ENCODE results near the gene TVP23A.

Gene TVP23A

DNA sequence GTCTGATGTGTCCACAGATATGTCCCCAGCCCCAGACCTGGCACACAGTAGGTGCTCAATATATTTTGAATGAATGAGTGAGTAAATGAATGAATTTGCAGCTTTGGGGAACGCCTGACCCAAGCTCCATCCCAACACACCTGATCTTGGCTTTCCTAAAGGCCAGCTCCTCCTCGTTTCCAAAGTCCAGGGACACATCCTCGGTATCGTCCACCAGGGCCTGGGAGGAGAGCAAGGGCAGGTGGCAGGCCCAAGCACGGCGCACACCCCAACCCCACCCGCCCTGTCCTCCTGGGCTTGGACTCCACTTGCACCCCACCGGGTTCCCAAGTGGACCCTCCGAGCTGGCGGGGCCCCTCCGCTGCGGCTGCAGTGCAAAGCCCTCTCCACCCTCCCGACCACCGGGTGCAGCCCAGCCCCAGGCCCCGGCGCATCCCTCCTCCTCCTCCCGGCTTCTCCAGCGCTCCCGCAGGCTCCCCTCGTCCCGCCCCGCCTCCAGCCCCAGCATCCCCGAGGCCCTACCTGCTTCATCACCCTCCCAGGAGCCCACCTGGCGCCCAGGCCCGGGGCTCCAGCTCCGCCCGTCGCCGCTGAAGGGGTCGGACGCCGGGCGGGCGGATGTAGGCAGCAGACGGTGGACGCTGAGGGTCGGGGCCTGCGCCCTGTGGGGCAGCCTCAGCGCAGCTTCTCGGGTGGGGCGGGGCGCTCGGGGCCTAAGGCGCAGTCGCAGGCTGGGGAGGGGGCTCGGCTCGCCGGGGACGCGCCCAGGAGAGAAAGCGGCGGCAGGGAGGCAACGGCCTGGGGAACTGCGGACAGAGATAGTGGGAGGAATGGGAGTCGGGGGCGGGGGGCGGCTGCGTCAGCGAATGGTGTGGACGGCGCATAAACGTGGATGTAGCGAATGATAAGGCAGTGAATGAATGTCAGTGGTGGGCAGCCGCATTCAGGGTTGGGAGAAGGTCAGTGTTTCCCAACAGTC lies at the start of gene TVP23A:
Gene TVP23A (minus strand): TSS at position 832 of the 979 bp plus-strand sequence. CDS start 301 bp downstream, at position 531.
- no peak for DNase-seq

DNA sequence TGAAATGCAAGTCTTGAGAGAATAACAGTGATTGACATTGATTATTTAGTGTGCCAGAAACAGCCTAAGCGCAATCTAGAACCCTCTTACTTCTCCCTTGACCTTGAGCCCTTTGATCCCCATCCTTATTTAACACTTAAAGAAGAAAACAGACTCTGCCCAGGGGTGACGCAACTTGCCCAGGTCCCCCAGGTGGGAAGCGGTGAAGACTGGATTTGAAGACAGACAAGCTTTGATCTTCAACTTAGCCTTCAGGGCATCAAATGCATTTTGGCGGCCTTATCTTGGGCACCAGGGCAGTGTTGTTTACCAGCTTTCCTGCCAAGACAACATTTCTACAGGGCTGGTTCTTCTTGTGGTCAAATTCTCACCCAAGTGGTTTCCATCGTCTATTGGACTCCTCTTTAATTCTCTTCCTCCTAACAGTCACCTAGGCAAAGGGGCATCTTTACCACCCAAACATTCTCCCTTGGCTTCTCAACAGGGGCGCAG lies 49.6 kb upstream of the TVP23A start:
- DNase-seq: no peak

DNA sequence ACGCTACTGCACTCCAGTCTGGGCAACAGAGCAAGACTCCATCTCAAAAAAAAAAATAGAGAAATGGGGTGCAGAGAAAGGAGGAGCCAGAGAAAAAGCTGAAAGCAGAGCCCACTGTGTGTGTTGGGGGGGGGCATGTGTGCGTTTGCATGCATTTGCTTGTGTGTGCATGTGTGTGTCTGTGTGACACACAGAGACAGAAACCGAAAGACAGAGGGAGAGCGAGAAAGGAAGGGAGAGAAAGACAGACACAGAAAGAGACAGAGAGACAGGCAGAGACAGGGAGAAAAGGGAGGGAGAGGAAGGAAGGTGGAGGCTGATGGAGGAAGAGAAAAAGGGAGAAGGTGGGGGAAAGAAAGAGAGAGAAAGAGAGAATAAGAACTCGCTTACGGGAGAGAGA lies 48.6 kb upstream of the TVP23A start:
- DNase-seq: no peak

DNA sequence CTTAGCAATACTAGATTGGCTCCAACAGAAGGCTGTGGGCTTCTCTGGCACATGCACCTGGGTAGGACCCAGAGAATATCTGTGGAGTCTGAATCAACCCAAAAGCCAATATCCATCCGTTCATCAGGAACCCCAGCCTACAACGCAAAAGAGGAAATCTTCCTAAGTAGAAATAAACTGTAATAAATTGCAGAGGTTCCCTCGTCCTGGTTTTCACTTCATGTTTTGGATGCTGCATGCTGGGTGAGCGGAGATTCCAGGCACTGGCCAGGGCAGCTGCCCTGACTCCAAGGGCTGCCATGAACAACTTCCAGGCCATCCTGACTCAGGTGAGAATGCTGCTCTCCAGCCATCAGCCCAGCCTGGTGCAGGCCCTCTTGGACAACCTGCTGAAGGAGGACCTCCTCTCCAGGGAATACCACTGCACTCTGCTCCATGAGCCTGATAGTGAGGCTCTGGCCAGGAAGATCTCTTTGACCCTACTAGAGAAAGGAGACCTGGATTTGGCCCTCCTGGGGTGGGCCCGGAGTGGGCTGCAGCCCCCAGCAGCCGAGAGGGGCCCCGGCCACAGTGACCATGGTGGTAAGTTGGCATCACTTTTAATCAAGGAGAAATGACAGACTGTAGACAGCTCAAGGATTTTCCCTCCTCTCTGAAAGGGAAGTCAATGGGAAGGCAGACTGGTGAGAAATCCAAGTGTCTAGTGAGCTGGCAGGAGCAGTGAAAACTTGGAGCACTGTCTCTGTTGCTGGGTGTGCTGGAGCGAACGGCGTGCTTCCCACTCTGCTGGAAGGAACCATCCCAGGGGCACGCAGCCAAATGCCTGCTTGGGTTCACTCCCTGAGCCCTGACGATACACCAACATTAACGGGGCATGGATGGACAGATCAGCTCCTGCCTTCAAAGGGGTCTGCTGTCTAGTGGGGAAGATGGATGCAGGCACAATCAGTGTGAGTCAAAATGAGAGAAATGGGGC lies 47.7 kb upstream of the TVP23A start:
- DNase-seq: no peak

DNA sequence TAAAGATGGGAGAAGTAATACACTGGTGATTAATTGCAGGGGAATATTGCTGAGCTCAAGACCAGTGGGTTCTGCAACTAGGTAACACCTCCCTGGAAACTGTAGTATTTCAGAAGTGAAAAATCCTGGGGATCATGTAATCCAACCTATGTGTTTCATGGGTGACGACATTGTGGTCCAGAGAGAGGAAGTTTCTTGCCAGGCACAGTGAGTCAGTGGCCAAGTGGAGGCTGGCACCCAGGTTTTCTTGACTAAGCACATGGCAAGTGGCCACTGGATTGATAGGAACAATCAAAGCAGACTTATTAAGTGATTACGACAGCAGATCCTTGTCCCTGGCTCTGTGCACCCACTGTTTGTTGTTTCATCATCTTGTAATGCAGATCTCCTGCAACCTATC lies 43.8 kb upstream of the TVP23A start:
- no peak for DNase-seq

DNA sequence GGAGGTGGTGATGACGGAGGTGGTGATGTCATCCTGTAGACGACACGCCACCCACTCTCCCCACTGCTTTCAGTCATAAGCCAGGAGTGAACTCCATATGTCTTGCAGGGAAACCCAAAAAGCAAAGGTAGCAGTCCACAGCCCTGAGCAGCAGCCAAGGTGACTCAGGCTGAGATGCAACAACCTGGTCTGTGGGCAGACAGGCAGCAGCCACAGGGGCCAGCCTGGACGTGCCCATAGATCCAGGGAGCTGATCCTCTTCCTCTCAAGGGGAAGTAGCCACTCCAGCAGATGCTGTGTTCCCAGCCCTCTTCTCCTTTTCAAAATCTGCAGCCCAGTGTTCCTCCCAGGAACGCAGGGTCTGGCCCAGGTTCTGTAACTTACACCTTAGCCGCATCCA lies 41.1 kb upstream of the TVP23A start:
- no peak for DNase-seq

DNA sequence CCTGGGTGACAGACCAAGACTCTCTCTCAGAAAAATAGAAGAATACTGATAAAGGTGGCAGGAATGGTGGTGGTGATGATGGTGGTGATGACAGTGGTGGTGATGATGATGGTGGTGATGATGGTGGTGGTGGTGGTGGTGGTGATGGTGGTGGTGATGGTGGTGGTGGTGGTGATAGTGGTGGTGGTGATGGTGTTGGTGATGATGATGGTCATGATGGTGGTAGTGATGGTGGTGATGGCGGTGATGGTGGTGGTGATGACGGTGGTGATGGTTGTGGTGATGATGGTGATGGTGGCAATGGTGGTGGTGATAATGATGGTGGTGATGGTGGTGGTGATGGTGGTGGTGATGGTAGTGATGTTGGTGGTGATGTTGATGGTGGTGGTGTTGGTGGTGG lies 40.4 kb upstream of the TVP23A start:
- no peak for DNase-seq

DNA sequence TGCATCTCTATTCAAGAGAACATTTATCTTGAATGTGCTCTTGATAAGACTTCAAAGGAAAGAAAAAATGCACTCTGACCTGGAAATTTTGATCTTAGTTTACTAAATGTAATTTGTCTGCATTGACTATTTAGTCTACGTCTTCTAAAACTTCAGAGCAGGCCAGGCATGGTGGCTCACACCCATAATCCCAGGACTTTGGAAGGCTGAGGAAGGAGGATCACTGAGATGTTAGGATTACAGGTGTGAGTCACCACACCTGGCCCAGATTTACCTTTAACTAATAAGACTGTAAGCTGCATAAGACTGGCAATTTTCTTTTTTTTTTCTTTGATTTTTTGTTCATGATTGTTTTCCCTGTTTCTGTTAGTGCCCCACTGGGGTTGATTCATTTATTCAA lies 39.6 kb upstream of the TVP23A start:
- DNase-seq: no peak

DNA sequence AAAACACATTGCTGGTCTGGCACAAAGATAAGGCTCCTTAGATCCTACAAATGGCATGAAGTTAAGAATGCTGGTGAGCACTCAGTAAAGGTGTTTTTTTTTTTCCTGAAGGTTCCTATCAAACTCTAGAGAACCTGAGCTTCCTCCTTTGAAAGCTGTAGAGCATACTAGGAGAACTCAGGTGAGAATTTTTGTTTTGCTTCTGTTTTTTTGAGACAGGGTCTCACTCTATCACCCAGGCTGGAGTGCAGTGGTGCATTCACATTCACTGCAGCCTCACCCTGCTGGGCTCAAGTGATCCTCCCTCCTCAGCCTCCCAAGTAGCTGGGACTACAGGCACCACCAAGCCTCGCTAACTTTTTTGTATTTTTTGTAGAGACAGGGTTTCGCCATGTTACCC lies 37.4 kb upstream of the TVP23A start:
- DNase-seq: no peak

DNA sequence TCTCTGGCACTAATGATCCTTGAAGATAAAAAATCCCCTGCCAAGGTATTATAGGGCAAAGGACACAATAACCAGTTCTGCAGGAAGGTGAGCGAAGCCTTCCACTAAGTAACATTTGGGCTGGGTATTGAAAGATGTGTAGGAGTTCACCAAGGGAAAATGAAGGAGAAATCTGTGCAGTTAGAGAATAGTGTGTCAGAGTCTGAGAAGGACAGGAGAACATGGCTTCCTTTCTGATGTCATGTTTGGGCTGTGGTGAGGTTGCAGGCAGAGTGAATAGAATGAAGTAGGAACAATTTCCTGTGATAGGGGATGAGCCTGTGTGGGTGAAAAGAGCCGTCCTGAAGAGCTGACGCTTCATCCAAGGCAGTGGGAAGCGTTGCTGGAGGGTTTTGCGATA lies 34.4 kb upstream of the TVP23A start:
- no peak for DNase-seq

DNA sequence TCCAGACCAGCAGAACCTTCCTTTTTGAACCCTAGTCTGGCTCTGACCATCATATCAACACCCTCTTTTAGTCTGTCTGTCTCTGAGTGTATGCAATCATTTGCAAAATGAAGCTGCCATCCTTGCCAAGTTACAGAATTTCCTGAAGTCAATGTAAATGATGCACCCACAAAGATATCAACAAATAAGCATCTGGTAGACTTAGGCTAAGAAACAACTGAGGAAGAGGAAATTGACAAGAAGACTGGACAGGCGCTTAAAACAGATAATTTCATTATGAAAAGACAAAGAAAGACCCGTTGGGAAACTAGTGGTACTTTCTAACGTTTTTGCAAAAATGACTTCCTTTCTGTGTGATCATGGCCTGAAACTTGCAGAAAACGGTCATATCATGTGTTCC lies 33.7 kb upstream of the TVP23A start:
- no peak for DNase-seq

DNA sequence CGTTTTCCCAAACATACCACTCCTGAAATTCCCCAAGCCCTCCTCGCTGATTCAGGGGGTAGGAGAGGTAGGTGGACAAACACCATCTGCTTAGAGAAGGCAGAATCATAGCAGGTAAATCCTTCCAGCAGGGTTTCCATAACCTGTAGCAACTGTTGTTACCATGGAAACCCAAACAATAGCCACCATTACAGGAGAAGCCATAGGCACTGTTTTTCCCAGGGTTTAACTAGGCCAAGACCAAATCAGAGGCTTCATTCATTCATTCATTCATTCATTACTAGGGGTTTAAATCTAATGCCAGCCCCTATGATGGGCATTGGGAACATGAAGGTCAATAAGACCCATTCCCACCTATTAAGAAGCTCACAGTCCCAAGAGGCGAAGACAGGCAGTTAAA lies 32.9 kb upstream of the TVP23A start:
- DNase-seq: no peak

DNA sequence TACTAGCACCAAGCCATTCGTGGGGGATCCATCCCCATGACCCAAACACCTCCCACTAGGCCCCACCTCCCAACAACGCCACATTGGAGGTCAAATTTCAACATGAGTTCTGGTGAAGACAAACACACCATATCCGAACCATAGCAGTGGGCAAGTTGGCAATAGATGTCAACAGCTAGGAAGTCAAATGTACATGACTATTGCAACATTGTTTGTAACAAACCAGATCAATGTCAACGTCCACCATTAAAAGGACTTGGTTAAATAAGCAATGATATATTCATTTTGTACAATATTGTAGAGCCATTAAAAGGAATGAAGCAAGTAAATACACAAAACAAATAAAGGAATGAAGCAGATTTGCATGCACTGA lies 31.9 kb upstream of the TVP23A start:
- DNase-seq: no peak

DNA sequence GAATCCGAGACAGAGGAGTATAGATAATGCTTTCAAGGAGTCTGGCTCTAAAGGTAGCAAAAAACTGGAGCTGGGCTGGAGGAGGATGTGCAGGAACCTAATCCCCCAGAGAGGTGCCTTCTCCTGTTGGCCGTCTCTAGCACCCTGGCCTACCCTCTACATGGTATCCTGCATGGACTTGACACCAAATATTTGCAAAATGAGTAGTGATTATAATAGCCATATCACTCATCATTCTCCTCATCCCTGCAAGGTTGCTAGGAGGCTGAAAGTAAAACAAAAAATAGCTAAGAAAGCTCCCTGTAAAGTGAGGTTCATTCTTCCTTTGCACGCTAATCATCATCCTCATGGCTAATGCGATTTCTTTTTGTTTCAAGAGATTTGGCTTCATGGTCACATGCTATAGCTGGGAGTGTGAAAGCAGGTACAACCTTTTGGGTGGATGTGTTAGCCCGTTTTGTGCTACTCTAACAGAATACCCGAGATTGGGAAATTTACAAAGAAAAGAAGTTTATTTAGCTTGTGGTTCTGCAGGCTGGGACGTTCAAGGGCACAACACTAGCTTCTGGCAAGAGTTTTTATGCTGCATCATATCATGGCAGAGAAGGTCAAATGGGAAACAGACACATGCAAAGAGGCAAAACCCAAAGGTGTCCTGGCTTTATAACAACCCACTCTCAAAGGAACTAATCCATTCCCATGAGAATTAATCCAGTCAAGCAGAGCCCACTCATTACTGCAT lies 31.3 kb upstream of the TVP23A start:
- no peak for DNase-seq

DNA sequence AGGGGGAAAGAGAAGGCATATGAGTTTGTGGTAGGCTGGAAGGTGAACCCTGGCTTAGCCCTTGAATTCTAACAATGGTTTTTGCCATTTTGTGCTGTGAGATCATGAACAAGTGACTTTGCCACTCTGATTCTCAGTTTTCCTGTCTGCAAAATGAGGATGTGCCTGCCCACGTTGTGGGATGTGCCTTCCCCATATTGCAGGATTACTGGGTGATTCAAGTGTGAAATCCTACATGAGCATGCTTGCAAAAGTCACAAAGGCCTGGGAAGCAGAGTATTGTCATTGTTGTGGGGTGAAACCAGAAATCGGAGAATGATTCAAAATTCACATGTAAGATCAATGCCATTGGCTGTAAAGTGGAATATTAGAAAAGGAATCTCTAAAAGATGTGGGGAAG lies 28.6 kb upstream of the TVP23A start:
- no peak for DNase-seq

DNA sequence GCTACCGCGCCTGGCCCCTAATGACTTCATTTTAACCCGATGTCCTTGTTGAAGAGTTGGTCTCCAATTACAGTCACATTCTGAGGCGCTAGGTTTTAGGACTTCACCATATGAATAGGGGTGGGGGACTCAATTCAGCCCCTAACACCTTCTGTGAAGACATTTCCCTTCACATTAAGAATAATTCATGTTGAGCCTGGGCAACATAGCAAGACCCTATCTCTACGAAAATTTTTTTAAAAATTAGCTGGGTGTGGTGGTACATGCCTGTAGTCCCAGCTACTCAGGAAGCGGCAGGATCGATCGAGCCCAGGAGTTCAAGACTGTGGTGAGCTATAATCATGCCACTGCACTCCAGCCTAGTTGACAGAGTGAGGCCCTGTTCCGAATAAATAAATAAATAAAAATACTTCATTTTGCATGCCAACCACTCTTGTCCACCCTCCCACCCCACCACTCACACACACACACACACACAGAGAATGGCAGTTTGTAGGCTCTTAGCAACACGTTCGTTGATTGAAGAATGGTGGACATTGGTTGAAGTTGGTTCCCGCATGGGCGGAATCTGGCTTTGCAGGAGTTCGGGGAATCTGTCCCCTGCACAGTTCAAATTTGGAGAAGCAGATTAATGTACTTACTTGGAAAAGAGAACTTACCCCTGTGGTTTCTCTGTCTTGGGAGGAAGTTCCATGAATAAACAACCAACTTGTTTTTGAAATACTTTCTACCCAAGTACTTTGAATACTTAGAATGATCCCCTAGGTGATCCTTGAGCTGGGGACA lies 27.8 kb upstream of the TVP23A start:
- DNase-seq: no peak

DNA sequence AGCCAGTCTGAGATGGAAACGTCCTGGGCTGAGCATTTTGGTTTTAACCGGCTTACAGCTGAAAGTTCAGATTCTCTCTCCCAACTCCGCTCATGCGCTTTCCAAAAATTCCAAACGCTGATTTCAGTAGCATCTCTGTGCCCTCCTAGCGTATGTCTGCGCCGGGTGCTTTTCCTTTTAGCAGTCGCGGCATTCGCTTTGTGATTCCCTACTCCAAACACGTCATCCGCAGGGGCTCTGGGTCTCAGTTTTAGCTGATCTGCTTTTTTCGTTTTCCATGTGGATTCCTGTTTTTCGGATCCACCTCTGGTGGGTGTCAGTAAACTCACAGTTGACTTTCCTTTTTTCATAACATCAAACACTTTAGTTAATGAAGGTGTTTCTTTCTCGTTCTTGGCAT lies 22.1 kb upstream of the TVP23A start:
- DNase-seq: no peak

DNA sequence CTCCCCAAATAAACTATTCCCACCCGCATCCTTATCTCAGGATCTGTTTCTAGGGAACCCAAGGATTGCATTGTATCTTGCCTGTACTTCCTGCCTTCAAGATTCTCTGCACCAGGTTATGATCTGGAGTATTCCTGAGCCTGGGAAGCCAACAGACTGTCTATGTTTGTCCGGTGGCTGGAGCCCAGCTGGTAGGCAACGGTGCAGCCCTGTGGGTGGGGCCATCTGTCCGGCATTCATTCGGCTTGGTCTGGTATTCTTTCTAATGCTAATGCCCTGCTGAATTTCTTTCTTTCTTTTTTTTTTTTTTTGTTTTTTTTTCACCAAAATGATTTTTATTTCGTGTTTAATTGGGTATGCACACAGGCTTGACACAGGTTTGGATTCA lies 20.7 kb upstream of the TVP23A start:
- no peak for DNase-seq

DNA sequence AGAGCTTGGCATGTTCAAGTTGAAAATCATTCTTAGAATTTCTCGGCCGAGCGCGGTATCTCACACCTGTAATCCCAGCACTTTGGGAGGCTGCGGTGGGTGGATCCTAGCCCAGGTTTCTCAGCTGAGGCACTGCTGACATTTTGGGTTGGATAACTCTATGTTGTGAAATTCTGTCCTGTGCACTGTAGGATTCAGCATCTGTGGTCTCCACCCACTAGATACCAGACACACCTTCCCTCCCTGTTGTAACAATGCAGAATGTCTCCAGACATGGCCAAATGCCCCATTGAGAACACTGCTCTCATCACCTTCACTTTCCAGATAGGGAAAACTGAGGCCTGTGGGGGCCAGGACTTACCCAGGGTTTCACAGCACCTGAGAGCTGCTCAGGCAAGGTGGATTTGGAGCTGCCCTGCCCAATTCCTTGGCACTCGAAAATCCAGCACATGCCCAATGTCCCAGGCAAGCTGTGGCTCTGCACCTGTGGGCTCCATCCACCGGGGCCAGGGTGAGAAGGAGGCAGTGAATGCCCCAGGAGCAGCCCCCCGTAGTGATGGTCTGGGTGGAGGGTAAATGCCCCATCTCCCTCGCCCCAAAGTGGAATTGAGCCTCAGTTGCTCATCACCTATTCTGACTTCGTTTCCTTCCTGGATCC lies 20.2 kb upstream of the TVP23A start:
- no peak for DNase-seq

DNA sequence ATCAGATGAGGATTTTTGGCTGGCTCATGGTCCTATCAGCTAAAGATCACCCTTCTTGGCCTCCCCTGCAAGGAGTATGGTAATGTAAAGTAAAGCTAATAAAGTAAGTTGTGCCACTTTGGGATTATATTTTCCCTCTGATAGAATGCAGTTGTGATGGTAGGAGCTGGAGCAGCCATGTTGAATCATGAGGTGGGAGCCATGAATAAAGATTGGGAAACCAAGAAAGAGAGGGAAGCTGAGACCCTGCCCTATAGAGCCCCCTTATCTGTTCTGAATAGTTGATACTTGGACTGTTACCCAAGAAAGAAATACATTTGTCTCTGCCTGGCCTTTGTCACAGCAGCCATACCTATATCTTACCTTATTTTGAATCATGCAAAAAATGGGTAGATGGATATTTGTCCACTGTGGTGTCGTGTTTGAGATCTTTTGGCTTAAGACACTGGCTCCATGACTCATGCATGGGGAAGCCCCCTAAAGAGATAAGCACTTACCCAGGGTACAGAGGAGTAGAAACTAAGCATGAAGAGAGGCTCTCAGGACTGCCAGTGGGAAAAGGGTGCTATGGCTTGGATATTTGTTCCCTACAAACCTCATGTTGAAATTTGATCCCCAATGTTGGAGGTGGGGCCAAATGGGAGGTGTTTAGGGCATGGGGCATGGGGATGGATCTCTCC lies 17.7 kb upstream of the TVP23A start:
- no peak for DNase-seq
